ENCODE measurements around the gene COL6A2.
A peak's percentile ranks its signal among the peaks of the same experiment; 100 is the strongest.

DNA sequence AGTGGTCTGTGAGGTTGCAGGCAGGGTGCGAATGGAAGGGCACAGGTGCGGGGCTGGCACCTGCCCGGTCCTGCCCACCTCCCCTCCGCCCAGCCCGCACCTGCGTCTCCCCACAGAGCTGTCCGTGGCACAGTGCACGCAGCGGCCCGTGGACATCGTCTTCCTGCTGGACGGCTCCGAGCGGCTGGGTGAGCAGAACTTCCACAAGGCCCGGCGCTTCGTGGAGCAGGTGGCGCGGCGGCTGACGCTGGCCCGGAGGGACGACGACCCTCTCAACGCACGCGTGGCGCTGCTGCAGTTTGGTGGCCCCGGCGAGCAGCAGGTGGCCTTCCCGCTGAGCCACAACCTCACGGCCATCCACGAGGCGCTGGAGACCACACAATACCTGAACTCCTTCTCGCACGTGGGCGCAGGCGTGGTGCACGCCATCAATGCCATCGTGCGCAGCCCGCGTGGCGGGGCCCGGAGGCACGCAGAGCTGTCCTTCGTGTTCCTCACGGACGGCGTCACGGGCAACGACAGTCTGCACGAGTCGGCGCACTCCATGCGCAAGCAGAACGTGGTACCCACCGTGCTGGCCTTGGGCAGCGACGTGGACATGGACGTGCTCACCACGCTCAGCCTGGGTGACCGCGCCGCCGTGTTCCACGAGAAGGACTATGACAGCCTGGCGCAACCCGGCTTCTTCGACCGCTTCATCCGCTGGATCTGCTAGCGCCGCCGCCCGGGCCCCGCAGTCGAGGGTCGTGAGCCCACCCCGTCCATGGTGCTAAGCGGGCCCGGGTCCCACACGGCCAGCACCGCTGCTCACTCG lies 34.1 kb downstream of the COL6A2 start:
- TF ChIP-seq POLR2AphosphoS5 (IDR thresholded peaks at IDR 0.05) = peak in 1 of 3 donors; percentile 17
- no peak for TF ChIP-seq POLR2A (IDR thresholded peaks at IDR 0.05)
